ENCODE results near the gene REXO2. TPM values are rescaled to one million over a fixed set of nuclear protein-coding genes. Genes with fewer than 3 reads are reported as not detected.

Gene REXO2
- total and polyA plus RNA-seq, 2 of the 13 experiments (the other 11 are each of a cell fraction or from before 2014, with no cell fraction given), result 95.6 to 104 TPM

DNA sequence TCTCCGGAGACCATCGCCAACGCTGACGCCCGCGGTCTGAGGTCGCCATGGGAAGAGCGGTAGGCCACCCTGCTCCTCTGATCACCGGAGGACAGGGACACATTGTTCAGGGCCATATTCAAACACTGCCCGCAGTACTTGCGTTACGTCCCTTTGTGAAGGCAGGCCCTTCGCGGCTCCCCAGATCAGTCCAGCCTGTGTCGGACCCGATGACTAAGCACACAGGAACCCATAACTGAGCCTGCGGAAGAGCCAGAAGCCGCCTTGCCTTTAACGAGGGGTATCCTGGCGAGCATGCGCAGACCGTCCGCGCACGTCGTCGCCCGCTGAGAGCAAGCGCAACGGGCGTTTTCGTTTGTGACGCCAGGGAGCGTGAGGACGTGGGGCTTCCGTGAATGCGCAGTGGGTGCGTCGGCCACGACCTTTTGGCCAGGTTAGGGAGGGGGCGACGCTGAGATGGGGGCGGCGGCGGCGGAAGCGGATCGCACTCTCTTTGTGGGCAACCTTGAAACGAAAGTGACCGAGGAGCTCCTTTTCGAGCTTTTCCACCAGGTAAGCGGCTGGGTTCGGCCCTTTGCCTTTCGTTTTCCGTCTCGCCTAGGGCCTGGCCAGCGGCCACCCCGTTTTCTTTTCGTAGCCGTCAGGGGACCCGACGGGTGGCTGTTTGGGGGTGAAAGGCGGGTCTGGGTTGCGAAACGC is 38.9 kb upstream of the REXO2 start, which contains the start of the genes C11orf71 and RBM7 (continued):
- TF ChIP-seq, protein P1, sequence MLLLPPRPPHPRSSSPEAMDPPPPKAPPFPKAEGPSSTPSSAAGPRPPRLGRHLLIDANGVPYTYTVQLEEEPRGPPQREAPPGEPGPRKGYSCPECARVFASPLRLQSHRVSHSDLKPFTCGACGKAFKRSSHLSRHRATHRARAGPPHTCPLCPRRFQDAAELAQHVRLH (CRISPR knock-in tag; IDR thresholded peaks at IDR 0.05; ENCODE audit: borderline replicate concordance, low read depth), result peak; percentile 81; the same call in 1 of the 2 replicates
- TF ChIP-seq MAF1 (CRISPR knock-in tag; IDR thresholded peaks at IDR 0.05; ENCODE audit: borderline replicate concordance), result peak; percentile 87
- no peak for TF ChIP-seq MATR3 (CRISPR knock-in tag; IDR thresholded peaks at IDR 0.05)
- TF ChIP-seq ZNF3 (CRISPR knock-in tag; IDR thresholded peaks at IDR 0.05), result no peak
- TF ChIP-seq RELA (CRISPR knock-in tag; IDR thresholded peaks at IDR 0.05), result no peak
- TF ChIP-seq HES4 (CRISPR knock-in tag; IDR thresholded peaks at IDR 0.05; ENCODE audit: borderline replicate concordance), result peak; percentile 88
- TF ChIP-seq, protein P2, sequence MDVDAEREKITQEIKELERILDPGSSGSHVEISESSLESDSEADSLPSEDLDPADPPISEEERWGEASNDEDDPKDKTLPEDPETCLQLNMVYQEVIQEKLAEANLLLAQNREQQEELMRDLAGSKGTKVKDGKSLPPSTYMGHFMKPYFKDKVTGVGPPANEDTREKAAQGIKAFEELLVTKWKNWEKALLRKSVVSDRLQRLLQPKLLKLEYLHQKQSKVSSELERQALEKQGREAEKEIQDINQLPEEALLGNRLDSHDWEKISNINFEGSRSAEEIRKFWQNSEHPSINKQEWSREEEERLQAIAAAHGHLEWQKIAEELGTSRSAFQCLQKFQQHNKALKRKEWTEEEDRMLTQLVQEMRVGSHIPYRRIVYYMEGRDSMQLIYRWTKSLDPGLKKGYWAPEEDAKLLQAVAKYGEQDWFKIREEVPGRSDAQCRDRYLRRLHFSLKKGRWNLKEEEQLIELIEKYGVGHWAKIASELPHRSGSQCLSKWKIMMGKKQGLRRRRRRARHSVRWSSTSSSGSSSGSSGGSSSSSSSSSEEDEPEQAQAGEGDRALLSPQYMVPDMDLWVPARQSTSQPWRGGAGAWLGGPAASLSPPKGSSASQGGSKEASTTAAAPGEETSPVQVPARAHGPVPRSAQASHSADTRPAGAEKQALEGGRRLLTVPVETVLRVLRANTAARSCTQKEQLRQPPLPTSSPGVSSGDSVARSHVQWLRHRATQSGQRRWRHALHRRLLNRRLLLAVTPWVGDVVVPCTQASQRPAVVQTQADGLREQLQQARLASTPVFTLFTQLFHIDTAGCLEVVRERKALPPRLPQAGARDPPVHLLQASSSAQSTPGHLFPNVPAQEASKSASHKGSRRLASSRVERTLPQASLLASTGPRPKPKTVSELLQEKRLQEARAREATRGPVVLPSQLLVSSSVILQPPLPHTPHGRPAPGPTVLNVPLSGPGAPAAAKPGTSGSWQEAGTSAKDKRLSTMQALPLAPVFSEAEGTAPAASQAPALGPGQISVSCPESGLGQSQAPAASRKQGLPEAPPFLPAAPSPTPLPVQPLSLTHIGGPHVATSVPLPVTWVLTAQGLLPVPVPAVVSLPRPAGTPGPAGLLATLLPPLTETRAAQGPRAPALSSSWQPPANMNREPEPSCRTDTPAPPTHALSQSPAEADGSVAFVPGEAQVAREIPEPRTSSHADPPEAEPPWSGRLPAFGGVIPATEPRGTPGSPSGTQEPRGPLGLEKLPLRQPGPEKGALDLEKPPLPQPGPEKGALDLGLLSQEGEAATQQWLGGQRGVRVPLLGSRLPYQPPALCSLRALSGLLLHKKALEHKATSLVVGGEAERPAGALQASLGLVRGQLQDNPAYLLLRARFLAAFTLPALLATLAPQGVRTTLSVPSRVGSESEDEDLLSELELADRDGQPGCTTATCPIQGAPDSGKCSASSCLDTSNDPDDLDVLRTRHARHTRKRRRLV (CRISPR knock-in tag; IDR thresholded peaks at IDR 0.05), result peak; percentile 91; the same call in 1 of the 2 replicates
- TF ChIP-seq GTF3A (CRISPR knock-in tag; conservative IDR thresholded peaks at IDR 0.05), result no peak
- peak; percentile 78; the same call in 1 of the 2 replicates for TF ChIP-seq SIN3A (IDR thresholded peaks at IDR 0.05; ENCODE audit: borderline replicate concordance, low read depth, low read length)
- TF ChIP-seq, protein P3, sequence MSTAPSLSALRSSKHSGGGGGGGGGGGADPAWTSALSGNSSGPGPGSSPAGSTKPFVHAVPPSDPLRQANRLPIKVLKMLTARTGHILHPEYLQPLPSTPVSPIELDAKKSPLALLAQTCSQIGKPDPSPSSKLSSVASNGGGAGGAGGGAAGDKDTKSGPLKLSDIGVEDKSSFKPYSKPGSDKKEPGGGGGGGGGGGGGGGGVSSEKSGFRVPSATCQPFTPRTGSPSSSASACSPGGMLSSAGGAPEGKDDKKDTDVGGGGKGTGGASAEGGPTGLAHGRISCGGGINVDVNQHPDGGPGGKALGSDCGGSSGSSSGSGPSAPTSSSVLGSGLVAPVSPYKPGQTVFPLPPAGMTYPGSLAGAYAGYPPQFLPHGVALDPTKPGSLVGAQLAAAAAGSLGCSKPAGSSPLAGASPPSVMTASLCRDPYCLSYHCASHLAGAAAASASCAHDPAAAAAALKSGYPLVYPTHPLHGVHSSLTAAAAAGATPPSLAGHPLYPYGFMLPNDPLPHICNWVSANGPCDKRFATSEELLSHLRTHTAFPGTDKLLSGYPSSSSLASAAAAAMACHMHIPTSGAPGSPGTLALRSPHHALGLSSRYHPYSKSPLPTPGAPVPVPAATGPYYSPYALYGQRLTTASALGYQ (CRISPR knock-in tag; IDR thresholded peaks at IDR 0.05), result peak; percentile 68; the same call in 1 of the 2 replicates
- TF ChIP-seq, protein P4, sequence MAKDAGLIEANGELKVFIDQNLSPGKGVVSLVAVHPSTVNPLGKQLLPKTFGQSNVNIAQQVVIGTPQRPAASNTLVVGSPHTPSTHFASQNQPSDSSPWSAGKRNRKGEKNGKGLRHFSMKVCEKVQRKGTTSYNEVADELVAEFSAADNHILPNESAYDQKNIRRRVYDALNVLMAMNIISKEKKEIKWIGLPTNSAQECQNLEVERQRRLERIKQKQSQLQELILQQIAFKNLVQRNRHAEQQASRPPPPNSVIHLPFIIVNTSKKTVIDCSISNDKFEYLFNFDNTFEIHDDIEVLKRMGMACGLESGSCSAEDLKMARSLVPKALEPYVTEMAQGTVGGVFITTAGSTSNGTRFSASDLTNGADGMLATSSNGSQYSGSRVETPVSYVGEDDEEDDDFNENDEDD (CRISPR knock-in tag; IDR thresholded peaks at IDR 0.05; ENCODE audit: borderline replicate concordance), result no peak; the same call in 1 of the 2 replicates
- no peak for TF ChIP-seq ZNF251 (CRISPR knock-in tag; IDR thresholded peaks at IDR 0.05)
- peak; percentile 84; the same call in 1 of the 2 replicates for TF ChIP-seq PHF21A (CRISPR knock-in tag; IDR thresholded peaks at IDR 0.05)
- TF ChIP-seq ZNF335 (CRISPR knock-in tag; IDR thresholded peaks at IDR 0.05), result peak; percentile 19; the same call in 1 of the 2 replicates
- peak; percentile 82 for TF ChIP-seq SRSF1 (optimal IDR thresholded peaks at IDR 0.05; ENCODE audit: low read depth, low read length)
- peak; percentile 87 for TF ChIP-seq TBX2 (CRISPR knock-in tag; IDR thresholded peaks at IDR 0.05; ENCODE audit: borderline replicate concordance)
- TF ChIP-seq ZNF329 (CRISPR knock-in tag; IDR thresholded peaks at IDR 0.05; ENCODE audit: low read depth), result 0 out of 2 replicates have a peak, but pooled peaks have one; percentile 24
- TF ChIP-seq SMC3 (IDR thresholded peaks at IDR 0.05; ENCODE audit: low read length), result no peak
- no peak for TF ChIP-seq ZNF652 (CRISPR knock-in tag; IDR thresholded peaks at IDR 0.05; ENCODE audit: borderline replicate concordance, low read depth)
- peak in 1 of 2 experiments; percentile 61; a peak in 1 of 4 replicates for TF ChIP-seq KLF16 (CRISPR knock-in tag; IDR thresholded peaks at IDR 0.05)
- no peak; the same call in 1 of the 2 replicates for TF ChIP-seq ZNF17 (CRISPR knock-in tag; IDR thresholded peaks at IDR 0.05)

Measured in HepG2 (cell line).